H1 (cell line): ENCODE data around the gene TEAD1. TPM values are rescaled to one million over a fixed set of nuclear protein-coding genes. Genes with fewer than 3 reads are reported as not detected.

Experiments
- CTCF ChIA-PET: fragments of 300-600 bp; sonication (Branson Sonifier 250); formaldehyde crosslinking; loops from one replicate; lab custom pipeline; 2021; ENCODE audit not compliant: partially characterized antibody; lab: Charles Lee
- POLR2A ChIA-PET: fragments of 300-600 bp; sonication (Branson Sonifier 250); formaldehyde crosslinking; loops from one replicate; lab custom pipeline; 2021; ENCODE audit warnings: inconsistent platforms; ENCODE audit not compliant: partially characterized antibody; lab: Charles Lee
- DNase-seq, 2 experiments: peaks; one replicate each; pipeline versions ENCODE4 v3.0.0 to v3.0.0-alpha.2; 2010 to 2022; ENCODE audit warnings: low spot score in 2 of 2, low read depth in 1 of 2, mixed read lengths in 1 of 2
- FAIRE-seq: peaks from 2 replicates; lab custom pipeline; 2011; peaks lifted over from hg19 to GRCh38; lab: Jason Lieb, UNC
- H2AFZ ChIP-seq: 2 replicates; pipeline ENCODE4 v1.8.1; 2012; ENCODE audit warnings: low read length, inconsistent platforms
- H2AK5ac ChIP-seq: 2 replicates; pipeline ENCODE4 v1.6.1; 2013; ENCODE audit warnings: low read depth, low read length
- H2BK120ac ChIP-seq: replicated peaks from 2 replicates; pipeline ENCODE3; 2013; ENCODE audit warnings: low read depth, low read length, inconsistent platforms
- H2BK12ac ChIP-seq: 2 replicates; pipeline ENCODE4 v1.6.1; 2013; ENCODE audit warnings: low read depth, low read length
- H2BK15ac ChIP-seq: 2 replicates; pipeline ENCODE4 v1.6.1; 2013; ENCODE audit warnings: low read length
- H2BK20ac ChIP-seq: 2 replicates; pipeline ENCODE4 v1.6.1; 2013; ENCODE audit warnings: low read length
- H2BK5ac ChIP-seq: 2 replicates; pipeline ENCODE4 v1.6.1; 2013; ENCODE audit warnings: low read depth, low read length
- H3K14ac ChIP-seq: 2 replicates; pipeline ENCODE4 v1.6.1; 2013; ENCODE audit warnings: inconsistent platforms; ENCODE audit not compliant: insufficient read length
- H3K18ac ChIP-seq: 2 replicates; pipeline ENCODE4 v1.6.1; 2013; ENCODE audit warnings: low read length; ENCODE audit errors: extremely low read depth
- H3K23ac ChIP-seq: 2 replicates; pipeline ENCODE4 v1.6.1; 2013; ENCODE audit warnings: inconsistent platforms; ENCODE audit not compliant: insufficient read length
- H3K23me2 ChIP-seq: 2 replicates; pipeline ENCODE4 v1.6.1; 2013; ENCODE audit warnings: low read depth, low read length
- H3K27ac ChIP-seq: 2 replicates; pipeline ENCODE4 v1.6.1; 2011; ENCODE audit warnings: low read depth, low read length, inconsistent platforms
- H3K27me3 ChIP-seq, 4 experiments: replicated peaks in 1 of 4; 1 replicate in 1 of 4; 2 replicates in 3 of 4; pipeline versions ENCODE4 v1.6.1 to v1.8.1; 2011 to 2013; ENCODE audit warnings: low read length in 3 of 4, mild to moderate bottlenecking in 3 of 4, inconsistent platforms in 2 of 4, mixed read lengths in 2 of 4, moderate library complexity in 1 of 4; ENCODE audit not compliant: control insufficient read depth in 3 of 4, insufficient read depth in 3 of 4; ENCODE audit errors: extremely low read depth in 1 of 4
- H3K36me3 ChIP-seq, 4 experiments: 2 replicates each; pipeline versions ENCODE4 v1.6.1 to v1.8.1; 2011 to 2013; ENCODE audit warnings: mild to moderate bottlenecking in 4 of 4, low read length in 3 of 4, moderate library complexity in 2 of 4, control low read depth in 1 of 4, inconsistent platforms in 1 of 4; ENCODE audit not compliant: insufficient read depth in 4 of 4, control insufficient read depth in 2 of 4
- H3K4ac ChIP-seq: replicated peaks from 2 replicates; pipeline ENCODE3; 2013; ENCODE audit warnings: low read length, low read depth, mixed read lengths, inconsistent platforms; ENCODE audit not compliant: insufficient read length
- H3K4me1 ChIP-seq, 4 experiments: replicated peaks in 1 of 4; 1 replicate in 1 of 4; 2 replicates in 3 of 4; pipeline versions ENCODE4 v1.6.1 to v1.8.1; 2011 to 2013; ENCODE audit warnings: low read length in 3 of 4, inconsistent platforms in 2 of 4, mixed read lengths in 1 of 4; ENCODE audit not compliant: insufficient read depth in 4 of 4, control insufficient read depth in 3 of 4
- H3K4me2 ChIP-seq, 2 experiments: 2 replicates each; pipeline versions ENCODE4 v1.6.1 to v1.8.1; 2011 to 2013; ENCODE audit warnings: low read depth in 2 of 2, low read length in 2 of 2, control low read depth in 1 of 2, inconsistent platforms in 1 of 2, mild to moderate bottlenecking in 1 of 2; ENCODE audit not compliant: insufficient read depth in 1 of 2
- H3K4me3 ChIP-seq, 4 experiments: fragments of 200-600, 300-600 bp in 1 of 4; sonication (generic), shearing (Covaris generic), sonication (Bioruptor Twin) in 1 of 4; 2 replicates each; pipeline versions ENCODE4 v1.5.1 to v1.8.1; 2011 to 2016; ENCODE audit warnings: low read length in 4 of 4, low read depth in 3 of 4, control low read depth in 2 of 4, inconsistent platforms in 2 of 4, mild to moderate bottlenecking in 2 of 4, mixed read lengths in 1 of 4, moderate library complexity in 1 of 4; ENCODE audit not compliant: insufficient read depth in 2 of 4; ENCODE audit errors: extremely low read depth in 1 of 4
- H3K56ac ChIP-seq: replicated peaks from 2 replicates; pipeline ENCODE3; 2013; ENCODE audit warnings: low read depth, mild to moderate bottlenecking, mixed read lengths, low read length, inconsistent platforms; ENCODE audit not compliant: insufficient read length
- H3K79me1 ChIP-seq: 2 replicates; pipeline ENCODE4 v1.6.1; 2013; ENCODE audit warnings: low read depth, low read length, control low read depth
- H3K79me2 ChIP-seq, 2 experiments: 2 replicates each; pipeline versions ENCODE4 v1.6.1 to v1.8.1; 2012 to 2013; ENCODE audit warnings: low read length in 2 of 2, mild to moderate bottlenecking in 2 of 2, inconsistent platforms in 1 of 2; ENCODE audit not compliant: insufficient read depth in 2 of 2, control insufficient read depth in 1 of 2
- H3K9ac ChIP-seq, 4 experiments: replicated peaks in 1 of 4; 1 replicate in 1 of 4; 2 replicates in 3 of 4; pipeline versions ENCODE4 v1.6.1 to v1.8.1; 2011 to 2013; ENCODE audit warnings: low read depth in 3 of 4, low read length in 3 of 4, control low read depth in 2 of 4, mild to moderate bottlenecking in 2 of 4, moderate library complexity in 2 of 4, inconsistent platforms in 1 of 4; ENCODE audit errors: extremely low read depth in 1 of 4
- H3K9me3 ChIP-seq, 2 experiments: 2 replicates each; pipeline versions ENCODE4 v1.6.1 to v1.8.1; 2012 to 2013; ENCODE audit warnings: mild to moderate bottlenecking in 2 of 2, moderate library complexity in 2 of 2, control low read depth in 1 of 2, inconsistent platforms in 1 of 2, low read depth in 1 of 2, low read length in 1 of 2, mixed read lengths in 1 of 2; ENCODE audit not compliant: insufficient read depth in 2 of 2
- H4K20me1 ChIP-seq, 2 experiments: replicated peaks in 1 of 2; 2 replicates each; pipeline versions ENCODE3 to v1.8.1; 2011 to 2013; ENCODE audit warnings: inconsistent platforms in 2 of 2, low read length in 2 of 2, mild to moderate bottlenecking in 1 of 2; ENCODE audit not compliant: insufficient read depth in 2 of 2, control insufficient read depth in 1 of 2
- H4K5ac ChIP-seq: 2 replicates; pipeline ENCODE4 v1.6.1; 2013; ENCODE audit warnings: low read length, low read depth, mixed read lengths, inconsistent platforms; ENCODE audit not compliant: insufficient read length
- H4K8ac ChIP-seq: 2 replicates; pipeline ENCODE4 v1.8.0; 2013; ENCODE audit warnings: mild to moderate bottlenecking, moderate library complexity, low read length, inconsistent platforms; ENCODE audit not compliant: insufficient read depth; ENCODE audit errors: extremely low read depth
- H4K91ac ChIP-seq: replicated peaks from 2 replicates; pipeline ENCODE3; 2013; ENCODE audit warnings: low read length, mixed read lengths, inconsistent platforms; ENCODE audit not compliant: insufficient read length
- CBX8 ChIP-seq: fragments of 300-800, 300-1000 bp; sonication (generic); IDR thresholded peaks from 2 replicates; pipeline ENCODE4 v1.7.1; 2016; ENCODE audit warnings: low read depth, low read length, borderline replicate concordance
- SUZ12 ChIP-seq: fragments of 200-600 bp; sonication (generic); IDR thresholded peaks from 2 replicates; pipeline ENCODE4 v1.6.1; 2012; ENCODE audit warnings: mild to moderate bottlenecking, inconsistent platforms, low read length, moderate library complexity, mixed read lengths
- WGBS, 2 experiments: shearing (Covaris generic) in 1 of 2; methylation state at CpG; one replicate each; pipeline versions ENCODE4 v1.1.6 to v1.1.7; 2013 to 2015; ENCODE audit warnings: low lambda C conversion rate in 2 of 2, mixed read lengths in 2 of 2, inconsistent platforms in 1 of 2, low coverage in 1 of 2, missing lambda C conversion rate in 1 of 2; ENCODE audit not compliant: insufficient replicate concordance in 2 of 2, insufficient coverage in 1 of 2, insufficient read length in 1 of 2; ENCODE audit errors: extremely low coverage in 1 of 2, missing lambda C conversion rate in 1 of 2; 5-methylcytosine and 5-hydroxymethylcytosine counted together
- polyA plus RNA-seq, 7 experiments: library from polyadenylated mRNA; depleted of rRNA in 3 of 7; stranded (reverse) in 5 of 7; unstranded in 2 of 7; fragments of >200 nt in 5 of 7; fragments of 200-250 nt in 2 of 7; gene quantifications; 1 replicate in 5 of 7; 2 replicates in 1 of 7; 4 replicates in 1 of 7; pipeline versions ENCODE4 v1.2.1 to v1.2.3, GENCODE V29; 2011 to 2013; ENCODE audit warnings: missing spikeins in 2 of 7, mixed read lengths in 2 of 7
- total RNA-seq: library from RNA; stranded (reverse); fragmentation: NEBNext Ultra II Directional; extraction: Animal tissue kit (Norgen Biotek cat#: 25700); gene quantifications from 2 replicates; pipeline ENCODE4 v1.2.1, GENCODE V29; 2021

The TEAD1 gene
- total and polyA plus RNA-seq, 2 of the 8 experiments (the other 6 are each of a cell fraction or from before 2014, with no cell fraction given), result 15.6 to 67.4 TPM

DNA sequence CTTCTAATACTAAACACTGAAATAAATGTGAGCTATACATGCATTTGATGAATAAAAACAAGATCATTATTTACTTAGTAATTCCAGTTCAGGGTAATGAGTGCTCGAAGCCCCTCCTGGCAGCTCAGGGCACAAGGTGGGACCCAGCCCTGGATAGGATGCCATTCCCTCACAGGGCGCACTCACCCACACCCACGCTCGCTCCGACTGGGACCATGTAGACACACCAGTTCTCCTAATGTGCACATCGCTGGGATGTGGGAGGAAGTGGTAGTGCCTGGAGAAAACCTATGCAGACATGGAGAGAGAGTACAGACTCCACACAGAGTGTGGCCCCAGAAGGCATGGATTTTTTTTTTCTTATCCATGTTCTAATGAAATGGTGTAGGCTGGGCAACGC, 290.4 kb downstream of the TEAD1 start:
- no peaks in the 10 kb centered on the region for H3K36me3 ChIP-seq
- H3K4me3 ChIP-seq, result no peak overlapping the region
- H3K79me1 ChIP-seq, result no peaks in the 10 kb centered on the region
- peaks cover 0 to 2% (median 0%) of the 10 kb centered on the region in 4 experiments; a peak in 1 of 7 replicates for H3K4me1 ChIP-seq
- H2BK20ac ChIP-seq, result no peak overlapping the region
- no peak overlapping the region for H3K23ac ChIP-seq
- no peak overlapping the region for H2AK5ac ChIP-seq
- H3K9ac ChIP-seq, result no peak overlapping the region
- H2BK5ac ChIP-seq, result no peak overlapping the region
- H3K27ac ChIP-seq, result no peak overlapping the region
- WGBS, 2 experiments, result 92% methylated on average over 7 of the region's 7 CpGs; no CpG with 5 or more reads in 1 of the 2 experiments
- FAIRE-seq (no peak), DNase-seq (no peak)
- no peak overlapping the region for H2AFZ ChIP-seq
- H2BK12ac ChIP-seq, result no peak overlapping the region
- H3K4me2 ChIP-seq, result no peak overlapping the region
- H3K23me2 ChIP-seq, result no peaks in the 10 kb centered on the region
- TF ChIP-seq SUZ12 (no peak), CBX8 (no peak)
- H4K20me1 ChIP-seq, result no peaks in the 10 kb centered on the region
- H3K79me2 ChIP-seq, result no peaks in the 10 kb centered on the region
- no peak overlapping the region for H3K4ac ChIP-seq
- no peaks in the 10 kb centered on the region for H3K9me3 ChIP-seq
- H4K91ac ChIP-seq, result no peak overlapping the region
- no peak overlapping the region for H4K5ac ChIP-seq
- H3K27me3 ChIP-seq, result no peaks in the 10 kb centered on the region
- CTCF ChIA-PET, result interaction anchor here (0.6 to 12.5 kb wide), 41 partner anchors 13 to 676 kb away, joined by 3 to 158 read pairs (median 5); no protein-coding TSS in a partner anchor
- no peak overlapping the region for H3K14ac ChIP-seq
- no peak overlapping the region for H4K8ac ChIP-seq
- H2BK120ac ChIP-seq, result no peak overlapping the region
- no peak overlapping the region for H3K18ac ChIP-seq
- H3K56ac ChIP-seq, result no peak overlapping the region
- POLR2A ChIA-PET, result no interaction called here
- 0 out of 2 replicates have a peak overlapping the region, but pooled peaks have one; percentile 54 for H2BK15ac ChIP-seq
